Stimulated activated naive CD8-positive, alpha-beta T cell treated with anti-CD3 and anti-CD28 coated beads, Interleukin-15, amount 100 ng/mL, for 72 hours (primary cell): ENCODE results near the gene MAP3K6.
A peak's percentile ranks its signal among the peaks of the same experiment; 100 is the strongest.
"Not testable (repeated sequence)": the region's sequence is repeated elsewhere in the genome, so short reads cannot be mapped to it uniquely, and the experiment has no call there.

Experiments
- ATAC-seq: fragments of 150-1000 bp; cut with Tn5 transposase; 2 replicates; pipeline ENCODE4 v1.10.0; 2021; ENCODE audit warnings: mild to moderate bottlenecking, moderate library complexity
- DNase-seq, 2 donors: peaks; one replicate each; pipeline ENCODE4 v3.0.0; 2021 to 2022
- H3K27ac Mint-ChIP-seq, 2 donors: one replicate each; pipeline ENCODE4 v1.8.0; 2022; ENCODE audit warnings: mild to moderate bottlenecking in 2 of 2, mixed read lengths in 2 of 2, moderate library complexity in 2 of 2
- H3K27me3 Mint-ChIP-seq: one replicate; pipeline ENCODE4 v1.8.0; 2022; ENCODE audit warnings: mixed read lengths
- H3K4me1 Mint-ChIP-seq: one replicate; pipeline ENCODE4 v1.8.0; 2022; ENCODE audit warnings: mild to moderate bottlenecking, mixed read lengths
- H3K4me3 Mint-ChIP-seq, 2 donors: one replicate each; pipeline ENCODE4 v1.8.0; 2022; ENCODE audit warnings: mild to moderate bottlenecking in 2 of 2, mixed read lengths in 2 of 2, moderate library complexity in 1 of 2
- H3K9me3 Mint-ChIP-seq, 2 donors: one replicate each; pipeline ENCODE4 v1.8.0; 2022; ENCODE audit warnings: mixed read lengths in 2 of 2

MAP3K6 gene

GRCh38 chr1:27366411-27367159 is at the start of gene MAP3K6:
Gene MAP3K6 (minus strand): TSS chr1:27366961. CDS start chr1:27366597, 364 bp downstream.
- peak within 1 kb of the TSS; percentile 87 to 95 for H3K4me3 Mint-ChIP-seq
- H3K9me3 Mint-ChIP-seq = no peaks in the 10 kb centered on the region
- H3K4me1 Mint-ChIP-seq = peaks cover 46% of the 10 kb centered on the region
- H3K27me3 Mint-ChIP-seq = no peaks in the 10 kb centered on the region
- peak within 1 kb of the TSS; percentile 79 to 83 for H3K27ac Mint-ChIP-seq
- DNase-seq = no peak
- ATAC-seq = peak; percentile 46

- DNase-seq = no peak
- Mint-ChIP-seq H3K27ac (no peak overlapping the region), H3K4me1 (peaks cover 36% of the 10 kb centered on the region), H3K27me3 (no peaks in the 10 kb centered on the region), H3K9me3 (no peaks in the 10 kb centered on the region), H3K4me3 (no peak overlapping the region)
- no peak for ATAC-seq
Observed at GRCh38 chr1:27414091-27414490, 47.3 kb upstream of the MAP3K6 start.

GRCh38 chr1:27413004-27413403 is 46.2 kb upstream of the MAP3K6 start:
- Mint-ChIP-seq H3K4me3 (no peak overlapping the region), H3K9me3 (no peaks in the 10 kb centered on the region), H3K27ac (peak overlapping the region in 1 of 2 donors; percentile 33), H3K4me1 (peaks cover 26% of the 10 kb centered on the region), H3K27me3 (no peaks in the 10 kb centered on the region)
- ATAC-seq = no peak
- DNase-seq = no peak

GRCh38 chr1:27412502-27412901 is 45.7 kb upstream of the MAP3K6 start:
- DNase-seq (no peak), ATAC-seq (no peak)
- Mint-ChIP-seq H3K27ac (no peak overlapping the region), H3K27me3 (no peaks in the 10 kb centered on the region), H3K4me3 (no peak overlapping the region), H3K9me3 (no peaks in the 10 kb centered on the region), H3K4me1 (peaks cover 21% of the 10 kb centered on the region)

GRCh38 chr1:27410709-27411108 is 43.9 kb upstream of the MAP3K6 start:
- Mint-ChIP-seq H3K9me3 (no peaks in the 10 kb centered on the region), H3K4me3 (no peak overlapping the region), H3K4me1 (peaks cover 5% of the 10 kb centered on the region), H3K27me3 (no peaks in the 10 kb centered on the region), H3K27ac (no peak overlapping the region)
- DNase-seq = no peak
- no peak for ATAC-seq

GRCh38 chr1:27409669-27410068 is 42.9 kb upstream of the MAP3K6 start:
- Mint-ChIP-seq H3K4me3 (no peak overlapping the region), H3K27ac (peak overlapping the region in 1 of 2 donors; percentile 76), H3K4me1 (peaks cover under 1% of the 10 kb centered on the region), H3K9me3 (no peaks in the 10 kb centered on the region), H3K27me3 (no peaks in the 10 kb centered on the region)
- DNase-seq = no peak
- ATAC-seq = no peak

GRCh38 chr1:27408151-27408550 is 41.4 kb upstream of the MAP3K6 start:
- Mint-ChIP-seq H3K27me3 (no peaks in the 10 kb centered on the region), H3K27ac (no peak overlapping the region), H3K4me3 (no peak overlapping the region), H3K4me1 (peaks cover 15% of the 10 kb centered on the region), H3K9me3 (no peaks in the 10 kb centered on the region)
- ATAC-seq = no peak
- no peak for DNase-seq

- not testable (repeated sequence) for ATAC-seq, H3K9me3 Mint-ChIP-seq, H3K4me3 Mint-ChIP-seq, DNase-seq, H3K27ac Mint-ChIP-seq, H3K27me3 Mint-ChIP-seq
- peaks cover 26% of the 10 kb centered on the region for H3K4me1 Mint-ChIP-seq
Observed at GRCh38 chr1:27406791-27407190, 40.0 kb upstream of the MAP3K6 start.

- peaks cover 26% of the 10 kb centered on the region for H3K4me1 Mint-ChIP-seq
- H3K27me3 Mint-ChIP-seq = no peaks in the 10 kb centered on the region
- no peak overlapping the region for H3K27ac Mint-ChIP-seq
- H3K4me3 Mint-ChIP-seq = no peak overlapping the region
- H3K9me3 Mint-ChIP-seq = no peaks in the 10 kb centered on the region
- ATAC-seq (no peak), DNase-seq (no peak)
Observed at GRCh38 chr1:27406362-27406680, 39.6 kb upstream of the MAP3K6 start.

GRCh38 chr1:27405598-27406361 is 39.0 kb upstream of the MAP3K6 start:
- not testable (repeated sequence) for DNase-seq, H3K9me3 Mint-ChIP-seq, ATAC-seq, H3K27me3 Mint-ChIP-seq, H3K4me3 Mint-ChIP-seq, H3K27ac Mint-ChIP-seq
- H3K4me1 Mint-ChIP-seq = peaks cover 26% of the 10 kb centered on the region

- no peak for ATAC-seq
- Mint-ChIP-seq H3K4me3 (no peak overlapping the region), H3K9me3 (no peaks in the 10 kb centered on the region), H3K4me1 (peaks cover 26% of the 10 kb centered on the region), H3K27me3 (no peaks in the 10 kb centered on the region), H3K27ac (no peak overlapping the region)
- DNase-seq = no peak
Observed at GRCh38 chr1:27405074-27405473, 38.3 kb upstream of the MAP3K6 start.

- Mint-ChIP-seq H3K4me1 (peaks cover 26% of the 10 kb centered on the region), H3K9me3 (no peaks in the 10 kb centered on the region), H3K4me3 (peak overlapping the region; percentile 14 to 61), H3K27ac (peak overlapping the region in 1 of 2 donors; percentile 92), H3K27me3 (no peaks in the 10 kb centered on the region)
- ATAC-seq (no peak), DNase-seq (no peak)
Observed at GRCh38 chr1:27403931-27404330, 37.2 kb upstream of the MAP3K6 start.

- Mint-ChIP-seq H3K9me3 (no peaks in the 10 kb centered on the region), H3K4me1 (peaks cover 26% of the 10 kb centered on the region), H3K27me3 (no peaks in the 10 kb centered on the region), H3K27ac (peak overlapping the region; percentile 14 to 78), H3K4me3 (peak overlapping the region; percentile 28 to 61)
- DNase-seq (peak; percentile 33 to 41), ATAC-seq (peak; percentile 65)
Observed at GRCh38 chr1:27403065-27403726, 36.4 kb upstream of the MAP3K6 start.

- Mint-ChIP-seq H3K4me1 (peaks cover 26% of the 10 kb centered on the region), H3K4me3 (no peak overlapping the region), H3K27ac (no peak overlapping the region), H3K27me3 (no peaks in the 10 kb centered on the region), H3K9me3 (no peaks in the 10 kb centered on the region)
- ATAC-seq (no peak), DNase-seq (no peak)
Observed at GRCh38 chr1:27402349-27402754, 35.6 kb upstream of the MAP3K6 start.

- Mint-ChIP-seq H3K4me1 (peaks cover 26% of the 10 kb centered on the region), H3K9me3 (no peaks in the 10 kb centered on the region), H3K4me3 (no peak overlapping the region), H3K27ac (no peak overlapping the region), H3K27me3 (no peaks in the 10 kb centered on the region)
- DNase-seq (no peak), ATAC-seq (no peak)
Observed at GRCh38 chr1:27400963-27401341, 34.2 kb upstream of the MAP3K6 start.
